GM23338 (cell line): Measurements from ENCODE around the gene NDUFAF7. TPM values are rescaled to one million over a fixed set of nuclear protein-coding genes. Genes with fewer than 3 reads are reported as not detected.
"Not testable (repeated sequence)": the region's sequence is repeated elsewhere in the genome, so short reads cannot be mapped to it uniquely, and the experiment has no call there.

Experiments
- ATAC-seq: fragments of 200-7000 bp; cut with Tn5 transposase; 3 replicates; pipeline ENCODE4 v1.9.1; 2020
- DNase-seq: peaks from one replicate; pipeline ENCODE4 v3.0.0-alpha.2; 2015; ENCODE audit warnings: low spot score
- H2AFZ ChIP-seq: fragments of 200-600 bp; sonication (generic); 2 replicates; pipeline ENCODE4 v1.8.0; 2016; ENCODE audit warnings: antibody characterized with exemption, mild to moderate bottlenecking, moderate library complexity
- H3F3A ChIP-seq: fragments of 200-600 bp; sonication (generic); replicated peaks from 2 replicates; pipeline ENCODE4 v1.8.0; 2017; ENCODE audit warnings: antibody characterized with exemption, mixed run types, low read depth
- H3K27ac ChIP-seq: fragments of 200-600 bp; sonication (generic); 2 replicates; pipeline ENCODE4 v1.6.1; 2016; ENCODE audit warnings: low read depth
- H3K27me3 ChIP-seq: fragments of 200-600 bp; sonication (generic); 2 replicates; pipeline ENCODE4 v1.8.0; 2016; ENCODE audit warnings: mild to moderate bottlenecking, mixed run types, moderate library complexity; ENCODE audit not compliant: insufficient read depth
- H3K36me3 ChIP-seq: fragments of 200-600 bp; sonication (generic); 2 replicates; pipeline ENCODE4 v1.8.0; 2016; ENCODE audit warnings: mild to moderate bottlenecking; ENCODE audit not compliant: insufficient read depth
- H3K4me1 ChIP-seq: fragments of 200-600 bp; sonication (generic); 2 replicates; pipeline ENCODE4 v1.8.0; 2016; ENCODE audit warnings: mild to moderate bottlenecking, moderate library complexity; ENCODE audit not compliant: insufficient read depth
- H3K4me2 ChIP-seq: fragments of 200-600 bp; sonication (generic); 2 replicates; pipeline ENCODE4 v1.7.1; 2017; ENCODE audit warnings: mixed run types
- H3K4me3 ChIP-seq: fragments of 200-600 bp; sonication (generic); 2 replicates; pipeline ENCODE4 v1.6.1; 2016; ENCODE audit warnings: mixed run types
- H3K79me2 ChIP-seq: fragments of 200-600 bp; sonication (generic); replicated peaks from 2 replicates; pipeline ENCODE4 v1.8.0; 2017; ENCODE audit warnings: mild to moderate bottlenecking; ENCODE audit not compliant: insufficient read depth
- H3K9me2 ChIP-seq: fragments of 200-600 bp; sonication (generic); 2 replicates; pipeline ENCODE4 v1.8.0; 2017; ENCODE audit not compliant: insufficient read depth
- H4K20me1 ChIP-seq: fragments of 200-600 bp; sonication (generic); replicated peaks from 2 replicates; pipeline ENCODE4 v1.8.0; 2017; ENCODE audit warnings: mild to moderate bottlenecking; ENCODE audit not compliant: insufficient read depth
- H3K27ac Mint-ChIP-seq: 2 replicates; pipeline ENCODE4 v1.8.0; 2020; ENCODE audit warnings: inconsistent platforms, mild to moderate bottlenecking, moderate library complexity, mixed read lengths
- H3K27me3 Mint-ChIP-seq: 3 replicates; pipeline ENCODE4 v1.8.0; 2022; ENCODE audit warnings: low read depth, mild to moderate bottlenecking, moderate library complexity, mixed read lengths, inconsistent platforms; ENCODE audit not compliant: insufficient read depth, poor library complexity
- H3K36me3 Mint-ChIP-seq: 3 replicates; pipeline ENCODE4 v1.8.0; 2021; ENCODE audit warnings: low read depth, mild to moderate bottlenecking, inconsistent platforms, moderate library complexity, mixed read lengths
- H3K4me1 Mint-ChIP-seq: 3 replicates; pipeline ENCODE4 v1.8.0; 2020; ENCODE audit warnings: mild to moderate bottlenecking, inconsistent platforms, mixed read lengths
- H3K4me3 Mint-ChIP-seq: 3 replicates; pipeline ENCODE4 v1.8.0; 2021; ENCODE audit warnings: moderate library complexity, mild to moderate bottlenecking, inconsistent platforms, mixed read lengths
- H3K9me3 Mint-ChIP-seq: 3 replicates; pipeline ENCODE4 v1.8.0; 2020; ENCODE audit warnings: moderate library complexity, mild to moderate bottlenecking, inconsistent platforms, mixed read lengths
- EZH2phosphoT487 ChIP-seq: fragments of 200-600 bp; sonication (generic); IDR thresholded peaks from one replicate; pipeline ENCODE4 v1.8.1; 2018; ENCODE audit warnings: antibody characterized with exemption; ENCODE audit not compliant: unreplicated experiment
- JUNB ChIP-seq: IDR thresholded peaks from one replicate; pipeline ENCODE4 v1.6.1; 2016; ENCODE audit warnings: antibody characterized with exemption; ENCODE audit not compliant: unreplicated experiment
- NANOG ChIP-seq: IDR thresholded peaks from 2 replicates; pipeline ENCODE4 v1.6.1; 2016; ENCODE audit warnings: antibody characterized with exemption, borderline replicate concordance
- POLR2AphosphoS5 ChIP-seq: IDR thresholded peaks from 2 replicates; pipeline ENCODE4 v1.6.1; 2016; ENCODE audit warnings: antibody characterized with exemption, low read depth
- STAT1 ChIP-seq: IDR thresholded peaks from one replicate; pipeline ENCODE4 v1.6.1; 2016; ENCODE audit warnings: antibody characterized with exemption; ENCODE audit not compliant: unreplicated experiment
- ZNF331 ChIP-seq: fragments of 250-450 bp; sonication (Bioruptor Pico); IDR thresholded peaks from 2 replicates; pipeline ENCODE4 v1.5.0; 2020; ENCODE audit warnings: low read depth, mild to moderate bottlenecking, moderate library complexity
- polyA plus RNA-seq: library from polyadenylated mRNA; unstranded; fragments of >200 nt; fragmentation: Nextera tagmentation; extraction: Ambion mirVana; gene quantifications from 2 replicates; pipeline ENCODE4 v1.2.1, GENCODE V29; 2016
- total RNA-seq: library from RNA; depleted of rRNA; stranded (reverse); fragments of >200 nt; shearing (Covaris generic); gene quantifications from 2 replicates; pipeline ENCODE4 v1.2.3, GENCODE V29; 2014
- TF ChIP-seq, protein P1 (sequence below): IDR thresholded peaks from 2 replicates; pipeline ENCODE4 v1.6.1; 2016; ENCODE audit warnings: antibody characterized with exemption
- TF ChIP-seq, protein P2 (sequence below): fragments of 250-450 bp; sonication (Bioruptor Pico); IDR thresholded peaks from 2 replicates; pipeline ENCODE4 v1.5.0; 2020; ENCODE audit warnings: mild to moderate bottlenecking, moderate library complexity

Gene NDUFAF7
- total and polyA plus RNA-seq, 2 experiments from 2014 or later = 47.4 to 58.2 TPM

DNA sequence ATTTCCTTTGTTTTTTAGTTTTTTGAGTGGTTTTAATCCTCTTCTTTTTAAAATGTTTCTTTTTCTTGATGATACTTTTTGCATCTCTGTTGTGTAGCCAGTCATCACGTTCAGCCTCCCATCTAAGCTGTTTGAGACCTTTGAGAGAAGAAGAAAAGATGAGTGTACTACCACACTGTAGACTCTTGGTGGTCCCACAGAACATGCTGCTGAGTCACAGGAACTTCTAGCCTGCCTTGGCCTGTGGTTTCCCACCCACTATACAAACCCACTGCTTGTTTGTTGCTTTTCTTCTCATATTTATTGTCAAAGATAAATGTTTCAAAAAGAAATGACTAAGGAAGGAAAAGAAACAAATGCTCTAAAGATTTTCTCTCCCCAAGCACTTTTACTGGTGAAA is 29.7 kb upstream of the NDUFAF7 start:
- Histone ChIP-seq H3K27ac (peak overlapping the region; percentile 89), H3F3A (peaks cover 29% of the 10 kb centered on the region), H3K4me3 (no peak overlapping the region), H3K79me2 (peaks cover 67% of the 10 kb centered on the region), H3K27me3 (no peaks in the 10 kb centered on the region), H3K36me3 (peaks cover 37% of the 10 kb centered on the region), H3K4me1 (peaks cover 50% of the 10 kb centered on the region), H4K20me1 (no peaks in the 10 kb centered on the region), H3K9me2 (no peaks in the 10 kb centered on the region), H3K4me2 (no peak overlapping the region), H2AFZ (no peak overlapping the region)
- Mint-ChIP-seq H3K27me3 (peaks cover 46% of the 10 kb centered on the region), H3K4me3 (no peak overlapping the region), H3K9me3 (peaks cover 44% of the 10 kb centered on the region), H3K27ac (peak overlapping the region; percentile 74), H3K36me3 (peaks cover 83% of the 10 kb centered on the region), H3K4me1 (peaks cover 61% of the 10 kb centered on the region)
- TF ChIP-seq ZNF331 = no peak
- no peak for TF ChIP-seq STAT1
- TF ChIP-seq, protein P1, sequence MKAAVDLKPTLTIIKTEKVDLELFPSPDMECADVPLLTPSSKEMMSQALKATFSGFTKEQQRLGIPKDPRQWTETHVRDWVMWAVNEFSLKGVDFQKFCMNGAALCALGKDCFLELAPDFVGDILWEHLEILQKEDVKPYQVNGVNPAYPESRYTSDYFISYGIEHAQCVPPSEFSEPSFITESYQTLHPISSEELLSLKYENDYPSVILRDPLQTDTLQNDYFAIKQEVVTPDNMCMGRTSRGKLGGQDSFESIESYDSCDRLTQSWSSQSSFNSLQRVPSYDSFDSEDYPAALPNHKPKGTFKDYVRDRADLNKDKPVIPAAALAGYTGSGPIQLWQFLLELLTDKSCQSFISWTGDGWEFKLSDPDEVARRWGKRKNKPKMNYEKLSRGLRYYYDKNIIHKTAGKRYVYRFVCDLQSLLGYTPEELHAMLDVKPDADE = no peak
- TF ChIP-seq JUNB = no peak
- DNase-seq (no peak), ATAC-seq (no peak)

DNA sequence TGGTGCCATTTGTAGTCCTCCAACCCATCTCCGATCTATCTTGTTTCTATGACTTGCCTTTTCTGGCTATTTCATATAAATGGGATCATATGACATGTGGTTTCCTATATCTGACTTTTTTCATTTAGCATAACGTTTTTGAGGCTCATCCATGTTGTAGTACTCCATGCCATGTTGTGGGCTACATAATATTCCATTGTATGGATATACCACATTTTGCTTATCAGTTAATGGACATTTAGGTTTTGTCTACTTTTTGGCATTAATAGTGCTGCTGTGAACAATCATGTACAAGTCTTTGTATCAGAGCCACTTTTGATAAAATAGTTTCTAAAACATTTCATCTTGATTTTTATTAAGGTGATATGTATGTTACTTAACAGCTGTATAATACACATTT is 27.8 kb upstream of the NDUFAF7 start:
- H3K4me1 Mint-ChIP-seq = peaks cover 56% of the 10 kb centered on the region
- Histone ChIP-seq H4K20me1 (no peaks in the 10 kb centered on the region), H3F3A (peaks cover 23% of the 10 kb centered on the region), H3K9me2 (no peaks in the 10 kb centered on the region), H3K79me2 (peaks cover 67% of the 10 kb centered on the region), H3K4me3 (no peak overlapping the region), H3K27me3 (no peaks in the 10 kb centered on the region), H3K27ac (peak overlapping the region; percentile 97), H3K36me3 (peaks cover 55% of the 10 kb centered on the region), H3K4me2 (no peak overlapping the region), H3K4me1 (peaks cover 36% of the 10 kb centered on the region), H2AFZ (no peak overlapping the region)
- H3K36me3 Mint-ChIP-seq = peaks cover 94% of the 10 kb centered on the region
- peaks cover 46% of the 10 kb centered on the region for H3K27me3 Mint-ChIP-seq
- DNase-seq (no peak), ATAC-seq (no peak)
- H3K27ac Mint-ChIP-seq = 0 out of 2 replicates have a peak overlapping the region, but pooled peaks have one; percentile 43
- H3K9me3 Mint-ChIP-seq = peaks cover 64% of the 10 kb centered on the region
- no peak overlapping the region for H3K4me3 Mint-ChIP-seq
- TF ChIP-seq NANOG (no peak), POLR2AphosphoS5 (peak; percentile 29; the same call in 1 of the 2 replicates), EZH2phosphoT487 (no peak)
- TF ChIP-seq, protein P1 = no peak

DNA sequence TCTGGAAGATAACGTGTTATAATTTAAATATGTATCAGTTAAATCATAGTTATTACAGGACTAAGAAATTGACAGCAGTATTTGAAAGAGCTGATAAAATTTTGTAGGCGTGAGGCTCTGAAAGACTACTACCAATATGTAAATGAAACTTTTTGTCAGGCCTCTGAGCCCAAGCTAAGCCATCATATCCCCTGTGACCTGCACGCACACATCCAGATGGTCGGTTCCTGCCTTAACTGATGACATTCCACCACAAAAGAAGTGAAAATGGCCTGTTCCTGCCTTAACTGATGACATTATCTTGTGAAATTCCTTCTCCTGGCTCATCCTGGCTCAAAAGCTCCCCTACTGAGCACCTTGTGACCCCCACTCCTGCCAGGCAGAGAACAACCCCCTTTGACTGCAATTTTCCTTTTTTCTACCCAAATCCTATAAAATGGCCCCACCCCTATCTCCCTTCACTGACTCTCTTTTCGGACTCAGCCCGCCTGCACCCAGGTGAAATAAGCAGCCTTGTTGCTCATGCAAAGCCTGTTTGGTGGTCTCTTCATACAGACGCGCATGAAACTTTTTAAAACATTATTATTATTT is 26.3 kb upstream of the NDUFAF7 start:
- peaks cover 67% of the 10 kb centered on the region for H3K79me2 ChIP-seq
- H3K27me3 ChIP-seq = not testable (repeated sequence)
- H3K36me3 ChIP-seq = peaks cover 69% of the 10 kb centered on the region
- TF ChIP-seq NANOG (peak; percentile 89), POLR2AphosphoS5 (peak; percentile 57)
- TF ChIP-seq, protein P2, sequence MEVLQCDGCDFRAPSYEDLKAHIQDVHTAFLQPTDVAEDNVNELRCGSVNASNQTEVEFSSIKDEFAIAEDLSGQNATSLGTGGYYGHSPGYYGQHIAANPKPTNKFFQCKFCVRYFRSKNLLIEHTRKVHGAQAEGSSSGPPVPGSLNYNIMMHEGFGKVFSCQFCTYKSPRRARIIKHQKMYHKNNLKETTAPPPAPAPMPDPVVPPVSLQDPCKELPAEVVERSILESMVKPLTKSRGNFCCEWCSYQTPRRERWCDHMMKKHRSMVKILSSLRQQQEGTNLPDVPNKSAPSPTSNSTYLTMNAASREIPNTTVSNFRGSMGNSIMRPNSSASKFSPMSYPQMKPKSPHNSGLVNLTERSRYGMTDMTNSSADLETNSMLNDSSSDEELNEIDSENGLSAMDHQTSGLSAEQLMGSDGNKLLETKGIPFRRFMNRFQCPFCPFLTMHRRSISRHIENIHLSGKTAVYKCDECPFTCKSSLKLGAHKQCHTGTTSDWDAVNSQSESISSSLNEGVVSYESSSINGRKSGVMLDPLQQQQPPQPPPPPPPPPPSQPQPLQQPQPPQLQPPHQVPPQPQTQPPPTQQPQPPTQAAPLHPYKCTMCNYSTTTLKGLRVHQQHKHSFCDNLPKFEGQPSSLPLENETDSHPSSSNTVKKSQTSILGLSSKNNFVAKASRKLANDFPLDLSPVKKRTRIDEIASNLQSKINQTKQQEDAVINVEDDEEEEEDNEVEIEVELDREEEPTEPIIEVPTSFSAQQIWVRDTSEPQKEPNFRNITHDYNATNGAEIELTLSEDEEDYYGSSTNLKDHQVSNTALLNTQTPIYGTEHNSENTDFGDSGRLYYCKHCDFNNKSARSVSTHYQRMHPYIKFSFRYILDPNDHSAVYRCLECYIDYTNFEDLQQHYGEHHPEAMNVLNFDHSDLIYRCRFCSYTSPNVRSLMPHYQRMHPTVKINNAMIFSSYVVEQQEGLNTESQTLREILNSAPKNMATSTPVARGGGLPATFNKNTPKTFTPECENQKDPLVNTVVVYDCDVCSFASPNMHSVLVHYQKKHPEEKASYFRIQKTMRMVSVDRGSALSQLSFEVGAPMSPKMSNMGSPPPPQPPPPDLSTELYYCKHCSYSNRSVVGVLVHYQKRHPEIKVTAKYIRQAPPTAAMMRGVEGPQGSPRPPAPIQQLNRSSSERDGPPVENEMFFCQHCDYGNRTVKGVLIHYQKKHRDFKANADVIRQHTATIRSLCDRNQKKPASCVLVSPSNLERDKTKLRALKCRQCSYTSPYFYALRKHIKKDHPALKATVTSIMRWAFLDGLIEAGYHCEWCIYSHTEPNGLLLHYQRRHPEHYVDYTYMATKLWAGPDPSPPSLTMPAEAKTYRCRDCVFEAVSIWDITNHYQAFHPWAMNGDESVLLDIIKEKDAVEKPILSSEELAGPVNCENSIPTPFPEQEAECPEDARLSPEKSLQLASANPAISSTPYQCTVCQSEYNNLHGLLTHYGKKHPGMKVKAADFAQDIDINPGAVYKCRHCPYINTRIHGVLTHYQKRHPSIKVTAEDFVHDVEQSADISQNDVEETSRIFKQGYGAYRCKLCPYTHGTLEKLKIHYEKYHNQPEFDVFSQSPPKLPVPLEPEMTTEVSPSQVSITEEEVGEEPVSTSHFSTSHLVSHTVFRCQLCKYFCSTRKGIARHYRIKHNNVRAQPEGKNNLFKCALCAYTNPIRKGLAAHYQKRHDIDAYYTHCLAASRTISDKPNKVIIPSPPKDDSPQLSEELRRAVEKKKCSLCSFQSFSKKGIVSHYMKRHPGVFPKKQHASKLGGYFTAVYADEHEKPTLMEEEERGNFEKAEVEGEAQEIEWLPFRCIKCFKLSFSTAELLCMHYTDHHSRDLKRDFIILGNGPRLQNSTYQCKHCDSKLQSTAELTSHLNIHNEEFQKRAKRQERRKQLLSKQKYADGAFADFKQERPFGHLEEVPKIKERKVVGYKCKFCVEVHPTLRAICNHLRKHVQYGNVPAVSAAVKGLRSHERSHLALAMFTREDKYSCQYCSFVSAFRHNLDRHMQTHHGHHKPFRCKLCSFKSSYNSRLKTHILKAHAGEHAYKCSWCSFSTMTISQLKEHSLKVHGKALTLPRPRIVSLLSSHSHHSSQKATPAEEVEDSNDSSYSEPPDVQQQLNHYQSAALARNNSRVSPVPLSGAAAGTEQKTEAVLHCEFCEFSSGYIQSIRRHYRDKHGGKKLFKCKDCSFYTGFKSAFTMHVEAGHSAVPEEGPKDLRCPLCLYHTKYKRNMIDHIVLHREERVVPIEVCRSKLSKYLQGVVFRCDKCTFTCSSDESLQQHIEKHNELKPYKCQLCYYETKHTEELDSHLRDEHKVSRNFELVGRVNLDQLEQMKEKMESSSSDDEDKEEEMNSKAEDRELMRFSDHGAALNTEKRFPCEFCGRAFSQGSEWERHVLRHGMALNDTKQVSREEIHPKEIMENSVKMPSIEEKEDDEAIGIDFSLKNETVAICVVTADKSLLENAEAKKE = peak; percentile 44; the same call in 1 of the 2 replicates

More for the DNA sequence above, 26.3 kb upstream of the NDUFAF7 start:
- H3K4me2 ChIP-seq = peak overlapping the region; percentile 45
- peaks cover 22% of the 10 kb centered on the region for H3F3A ChIP-seq
- peak overlapping the region; percentile 9 for H3K4me3 ChIP-seq
- DNase-seq = peak; percentile 68
- ATAC-seq = peak; percentile 33
- Mint-ChIP-seq H3K4me1 (peaks cover 44% of the 10 kb centered on the region), H3K9me3 (peaks cover 78% of the 10 kb centered on the region), H3K4me3 (peak overlapping the region; percentile 27), H3K27ac (peak overlapping the region; percentile 98), H3K27me3 (peaks cover 40% of the 10 kb centered on the region), H3K36me3 (peaks cover 100% of the 10 kb centered on the region)
- not testable (repeated sequence) for H2AFZ ChIP-seq, H4K20me1 ChIP-seq, H3K9me2 ChIP-seq
- H3K27ac ChIP-seq = peak overlapping the region; percentile 97
- peaks cover 21% of the 10 kb centered on the region for H3K4me1 ChIP-seq
